ENCODE results near the gene ZNF267.
"Not testable (repeated sequence)": the region's sequence is repeated elsewhere in the genome, so short reads cannot be mapped to it uniquely, and the experiment has no call there.

Gene ZNF267

DNA sequence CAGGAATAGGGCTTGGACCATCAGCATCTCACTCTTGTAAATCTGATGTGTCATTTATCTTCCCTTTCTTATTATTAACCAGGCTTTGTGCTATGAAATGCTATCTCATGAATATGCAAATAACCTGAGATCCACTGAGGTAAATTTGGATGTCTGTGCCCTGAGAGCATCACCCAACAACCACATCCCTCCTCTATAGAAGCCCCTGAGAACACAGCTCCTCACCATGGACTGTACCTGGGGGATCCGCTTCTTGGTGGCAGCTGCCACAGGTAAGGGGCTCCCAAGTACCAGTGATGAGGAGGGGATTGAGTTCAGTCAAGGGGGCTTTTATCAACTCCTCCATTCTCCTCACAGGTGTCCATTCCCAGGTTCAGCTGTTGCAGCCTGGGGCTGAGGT lies 78.2 kb downstream of the ZNF267 start:
- H3K27me3 ChIP-seq (ENCODE audit: insufficient read depth, low read length); H3K36me3 ChIP-seq (ENCODE audit: insufficient read depth, low read length); H3K27ac ChIP-seq (ENCODE audit: low read depth, low read length); H3K4me3 ChIP-seq (ENCODE audit: low read length); H3K9ac ChIP-seq (ENCODE audit: low read depth, low read length); H3K4me1 ChIP-seq (ENCODE audit: insufficient read depth, low read length): not testable (repeated sequence)
- H3K9me3 ChIP-seq (ENCODE audit: insufficient read depth, low read depth, low read length): peaks cover 28% of the 10 kb centered on the region
- no CpG with 5 or more reads among the region's 1 CpG for WGBS

- not testable (repeated sequence) for H3K27ac ChIP-seq (ENCODE audit: low read depth, low read length); H3K27me3 ChIP-seq (ENCODE audit: insufficient read depth, low read length); H3K4me1 ChIP-seq (ENCODE audit: insufficient read depth, low read length); H3K4me3 ChIP-seq (ENCODE audit: low read length); H3K9ac ChIP-seq (ENCODE audit: low read depth, low read length); H3K36me3 ChIP-seq (ENCODE audit: insufficient read depth, low read length)
- H3K9me3 ChIP-seq (ENCODE audit: insufficient read depth, low read depth, low read length): peaks cover 24% of the 10 kb centered on the region
- 44% methylated on average over 2 of the region's 3 CpGs for WGBS
These were observed 78.6 kb downstream of the ZNF267 start for GRCh38 chr16:31952206-31952605.

GRCh38 chr16:31956221-31956620 lies 82.6 kb downstream of the ZNF267 start:
- not testable (repeated sequence) for H3K9me3 ChIP-seq (ENCODE audit: insufficient read depth, low read depth, low read length); H3K36me3 ChIP-seq (ENCODE audit: insufficient read depth, low read length); H3K9ac ChIP-seq (ENCODE audit: low read depth, low read length); H3K27me3 ChIP-seq (ENCODE audit: insufficient read depth, low read length); H3K4me1 ChIP-seq (ENCODE audit: insufficient read depth, low read length); H3K4me3 ChIP-seq (ENCODE audit: low read length); H3K27ac ChIP-seq (ENCODE audit: low read depth, low read length)
- 44% methylated on average over 4 of the region's 8 CpGs for WGBS

DNA sequence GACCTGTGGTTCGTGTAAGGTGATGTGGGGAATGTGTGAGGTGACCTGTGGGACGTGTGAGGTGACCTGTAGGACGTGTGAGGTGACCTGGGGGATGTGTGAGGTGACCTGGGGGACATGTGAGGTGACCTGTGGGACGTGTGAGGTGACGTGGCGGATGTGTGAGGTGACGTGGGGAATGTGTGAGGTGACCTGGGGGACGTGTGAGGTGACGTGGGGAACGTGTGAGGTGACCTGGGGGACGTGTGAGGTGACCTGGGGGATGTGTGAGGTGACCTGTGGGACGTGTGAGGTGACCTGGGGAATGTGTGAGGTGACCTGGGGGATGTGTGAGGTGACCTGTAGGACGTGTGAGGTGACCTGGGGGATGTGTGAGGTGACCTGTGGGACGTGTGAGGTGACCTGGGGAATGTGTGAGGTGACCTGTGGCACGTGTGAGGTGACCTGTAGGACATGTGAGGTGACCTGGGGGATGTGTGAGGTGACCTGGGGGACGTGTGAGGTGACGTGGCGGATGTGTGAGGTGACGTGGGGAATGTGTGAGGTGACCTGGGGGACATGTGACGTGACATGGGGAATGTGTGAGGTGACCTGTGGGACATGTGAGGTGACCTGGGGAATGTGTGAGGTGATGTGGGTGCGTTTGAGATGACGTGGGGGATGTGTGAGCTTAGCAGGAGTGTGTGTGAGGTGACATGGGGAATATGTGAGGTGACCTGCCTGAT lies 86.7 kb downstream of the ZNF267 start:
- H3K4me3 ChIP-seq (ENCODE audit: low read length); H3K9ac ChIP-seq (ENCODE audit: low read depth, low read length); H3K27ac ChIP-seq (ENCODE audit: low read depth, low read length); H3K4me1 ChIP-seq (ENCODE audit: insufficient read depth, low read length); H3K27me3 ChIP-seq (ENCODE audit: insufficient read depth, low read length); H3K9me3 ChIP-seq (ENCODE audit: insufficient read depth, low read depth, low read length); H3K36me3 ChIP-seq (ENCODE audit: insufficient read depth, low read length): not testable (repeated sequence)
- WGBS: 61% methylated on average over 22 of the region's 22 CpGs

Data from HUES64 (cell line).